Right lung (tissue), 5 donors: ENCODE measurements around the gene SAMD4A. TPM values are rescaled to one million over a fixed set of nuclear protein-coding genes. Genes with fewer than 3 reads are reported as not detected.

Experiments used
- DNase-seq, 2 donors: peaks; one replicate each; pipeline ENCODE4 v3.0.0-alpha.2; 2013
- polyA plus RNA-seq, 5 donors: library from polyadenylated mRNA; unstranded; fragments of 120-200 nt; gene quantifications; one replicate each; pipeline versions ENCODE4 v1.2.1 to v1.2.3, GENCODE V29; 2013; ENCODE audit warnings: inconsistent platforms in 1 of 5, low replicate concordance in 1 of 5; ENCODE audit not compliant: insufficient read length in 5 of 5, insufficient read depth in 1 of 5

SAMD4A gene
- polyA plus RNA-seq, 5 donors, result 4.9 to 9.8 (median 7.9) TPM

GRCh38 chr14:54564868-54565784 is 1.8 kb upstream of the SAMD4A start:
- peak; percentile 56 to 62 for DNase-seq

GRCh38 chr14:54565785-54566409 is 1.0 kb upstream of the SAMD4A start:
- DNase-seq, result peak; percentile 89 to 91

- DNase-seq, result peak in 1 of 2 donors; percentile 45
Observed at GRCh38 chr14:54567224-54567638, 303 bp downstream of the SAMD4A start.

GRCh38 chr14:54567639-54568561 is 972 bp downstream of the SAMD4A start:
- DNase-seq, result peak; percentile 66 to 71

GRCh38 chr14:54568821-54569595 is 2.1 kb downstream of the SAMD4A start:
- DNase-seq, result peak; percentile 26 to 27

- no peak for DNase-seq
Observed at GRCh38 chr14:54570047-54570446, 3.1 kb downstream of the SAMD4A start.

- DNase-seq, result no peak
Observed at GRCh38 chr14:54570631-54571415, 3.9 kb downstream of the SAMD4A start.

GRCh38 chr14:54572316-54572715 is 5.4 kb downstream of the SAMD4A start:
- no peak for DNase-seq

- DNase-seq, result no peak
Observed at GRCh38 chr14:54574528-54574927, 7.6 kb downstream of the SAMD4A start.

GRCh38 chr14:54577494-54577893 is 10.6 kb downstream of the SAMD4A start:
- no peak for DNase-seq

GRCh38 chr14:54577977-54578376 is 11.0 kb downstream of the SAMD4A start:
- no peak for DNase-seq

GRCh38 chr14:54579621-54580020 is 12.7 kb downstream of the SAMD4A start:
- DNase-seq, result no peak

- DNase-seq, result no peak
Observed at GRCh38 chr14:54580933-54581332, 14.0 kb downstream of the SAMD4A start.

GRCh38 chr14:54582334-54582733 is 15.4 kb downstream of the SAMD4A start:
- DNase-seq, result no peak

- DNase-seq, result no peak
Observed at GRCh38 chr14:54584097-54584496, 17.2 kb downstream of the SAMD4A start.

GRCh38 chr14:54585214-54585613 is 18.3 kb downstream of the SAMD4A start:
- no peak for DNase-seq

GRCh38 chr14:54589076-54589475 is 22.1 kb downstream of the SAMD4A start:
- no peak for DNase-seq

- DNase-seq, result no peak
Observed at GRCh38 chr14:54589843-54590242, 22.9 kb downstream of the SAMD4A start.

GRCh38 chr14:54590481-54590880 is 23.6 kb downstream of the SAMD4A start:
- DNase-seq, result no peak

- no peak for DNase-seq
Observed at GRCh38 chr14:54591461-54591860, 24.5 kb downstream of the SAMD4A start.
